Measurements from ENCODE around the gene OSTN.
"Not testable (repeated sequence)": the region's sequence is repeated elsewhere in the genome, so short reads cannot be mapped to it uniquely, and the experiment has no call there.

OSTN gene

GRCh38 chr3:191166368-191166767 lies 32.7 kb upstream of the OSTN start:
- no peak for DNase-seq
- Histone ChIP-seq H3K36me3 (no peaks in the 10 kb centered on the region), H3K4me3 (ENCODE audit: low read depth, low read length) (no peak overlapping the region), H3K27me3 (ENCODE audit: insufficient read depth, low read depth, severe bottlenecking) (no peaks in the 10 kb centered on the region), H3K9me3 (ENCODE audit: severe bottlenecking) (no peaks in the 10 kb centered on the region), H3K27ac (no peak overlapping the region)
- TF ChIP-seq, protein P1, sequence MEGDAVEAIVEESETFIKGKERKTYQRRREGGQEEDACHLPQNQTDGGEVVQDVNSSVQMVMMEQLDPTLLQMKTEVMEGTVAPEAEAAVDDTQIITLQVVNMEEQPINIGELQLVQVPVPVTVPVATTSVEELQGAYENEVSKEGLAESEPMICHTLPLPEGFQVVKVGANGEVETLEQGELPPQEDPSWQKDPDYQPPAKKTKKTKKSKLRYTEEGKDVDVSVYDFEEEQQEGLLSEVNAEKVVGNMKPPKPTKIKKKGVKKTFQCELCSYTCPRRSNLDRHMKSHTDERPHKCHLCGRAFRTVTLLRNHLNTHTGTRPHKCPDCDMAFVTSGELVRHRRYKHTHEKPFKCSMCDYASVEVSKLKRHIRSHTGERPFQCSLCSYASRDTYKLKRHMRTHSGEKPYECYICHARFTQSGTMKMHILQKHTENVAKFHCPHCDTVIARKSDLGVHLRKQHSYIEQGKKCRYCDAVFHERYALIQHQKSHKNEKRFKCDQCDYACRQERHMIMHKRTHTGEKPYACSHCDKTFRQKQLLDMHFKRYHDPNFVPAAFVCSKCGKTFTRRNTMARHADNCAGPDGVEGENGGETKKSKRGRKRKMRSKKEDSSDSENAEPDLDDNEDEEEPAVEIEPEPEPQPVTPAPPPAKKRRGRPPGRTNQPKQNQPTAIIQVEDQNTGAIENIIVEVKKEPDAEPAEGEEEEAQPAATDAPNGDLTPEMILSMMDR (IDR thresholded peaks at IDR 0.05; ENCODE audit: low read depth, low read length), result no peak

DNA sequence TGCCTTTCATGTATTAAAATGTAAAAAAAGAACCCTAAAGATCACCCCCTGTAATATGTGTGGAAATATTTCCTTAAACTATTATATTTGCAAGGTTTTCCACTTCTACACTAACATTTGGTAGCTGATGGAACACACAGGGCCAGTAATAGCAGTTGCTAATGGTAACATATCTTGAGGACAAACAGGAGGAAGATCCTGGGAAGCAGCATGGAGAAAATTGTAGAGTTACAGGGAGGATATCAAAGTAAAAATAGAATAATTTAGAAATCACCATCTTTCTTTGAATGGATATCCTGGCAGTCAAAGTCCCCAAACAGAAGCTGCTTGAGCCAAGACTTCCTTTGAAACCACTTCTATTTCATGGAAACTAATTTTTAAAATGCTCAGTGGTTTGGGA lies 29.5 kb upstream of the OSTN start:
- Histone ChIP-seq H3K27me3 (ENCODE audit: insufficient read depth, low read depth, severe bottlenecking) (no peaks in the 10 kb centered on the region), H3K36me3 (no peaks in the 10 kb centered on the region), H3K27ac (no peak overlapping the region), H3K9me3 (ENCODE audit: severe bottlenecking) (no peaks in the 10 kb centered on the region), H3K4me3 (ENCODE audit: low read depth, low read length) (no peak overlapping the region)
- no peak for DNase-seq
- TF ChIP-seq, protein P1 (IDR thresholded peaks at IDR 0.05; ENCODE audit: low read depth, low read length), result no peak

DNA sequence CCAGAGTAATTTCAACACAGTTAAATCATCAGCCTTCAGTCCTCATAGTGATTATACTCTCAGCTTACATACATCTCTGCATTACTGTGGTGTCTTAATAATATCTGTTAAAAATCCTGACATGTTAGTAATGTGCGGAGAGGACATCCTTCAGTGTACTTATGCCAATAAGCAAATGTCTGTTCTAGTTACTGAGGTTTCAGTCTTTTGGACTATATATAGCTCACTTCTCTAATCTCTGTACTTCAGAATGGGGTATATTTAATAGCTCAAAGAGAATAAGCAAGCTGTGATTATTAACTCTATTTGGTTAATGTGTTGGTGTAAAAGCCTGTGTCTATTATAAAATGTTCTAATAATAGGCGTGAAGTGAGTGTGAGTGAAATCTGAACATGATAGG lies 28.9 kb upstream of the OSTN start:
- H3K9me3 ChIP-seq (ENCODE audit: severe bottlenecking), result no peaks in the 10 kb centered on the region
- TF ChIP-seq, protein P1 (IDR thresholded peaks at IDR 0.05; ENCODE audit: low read depth, low read length), result no peak
- H3K27ac ChIP-seq, result no peak overlapping the region

DNA sequence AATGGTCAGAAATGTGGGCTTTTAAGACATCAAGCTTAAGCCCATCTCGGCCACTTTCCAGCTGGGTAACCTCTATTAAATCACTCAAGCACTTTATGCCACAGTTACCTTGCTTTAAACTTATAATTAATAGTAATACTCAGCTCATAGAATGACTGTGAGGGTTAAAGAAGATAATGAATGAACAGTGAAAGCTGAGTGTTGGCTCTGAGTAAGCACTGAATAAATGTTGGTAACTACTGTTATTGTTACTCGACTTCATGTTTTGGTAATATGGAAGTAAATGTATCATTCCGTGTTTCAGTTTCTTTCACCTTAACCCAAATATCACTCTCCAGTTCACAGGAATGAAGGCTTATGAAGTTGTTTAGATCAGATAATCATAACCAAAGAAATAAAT lies 23.9 kb upstream of the OSTN start:
- Histone ChIP-seq H3K4me3 (ENCODE audit: low read depth, low read length) (no peak overlapping the region), H3K27me3 (ENCODE audit: insufficient read depth, low read depth, severe bottlenecking) (no peaks in the 10 kb centered on the region), H3K27ac (no peak overlapping the region), H3K36me3 (no peaks in the 10 kb centered on the region), H3K9me3 (ENCODE audit: severe bottlenecking) (no peaks in the 10 kb centered on the region)
- DNase-seq, result no peak
- TF ChIP-seq, protein P1 (IDR thresholded peaks at IDR 0.05; ENCODE audit: low read depth, low read length), result no peak

More for the DNA sequence above, 28.9 kb upstream of the OSTN start:
- Histone ChIP-seq H3K4me3 (ENCODE audit: low read depth, low read length) (no peak overlapping the region), H3K36me3 (no peaks in the 10 kb centered on the region), H3K27me3 (ENCODE audit: insufficient read depth, low read depth, severe bottlenecking) (no peaks in the 10 kb centered on the region)
- DNase-seq, result no peak

- H3K36me3 ChIP-seq, result no peaks in the 10 kb centered on the region
- H3K27ac ChIP-seq, result no peak overlapping the region
- H3K4me3 ChIP-seq (ENCODE audit: low read depth, low read length), result no peak overlapping the region
- DNase-seq, result no peak
- TF ChIP-seq, protein P1 (IDR thresholded peaks at IDR 0.05; ENCODE audit: low read depth, low read length), result no peak
- no peaks in the 10 kb centered on the region for H3K27me3 ChIP-seq (ENCODE audit: insufficient read depth, low read depth, severe bottlenecking)
- H3K9me3 ChIP-seq (ENCODE audit: severe bottlenecking), result no peaks in the 10 kb centered on the region
These were observed 22.8 kb upstream of the OSTN start for GRCh38 chr3:191176038-191176785.

DNA sequence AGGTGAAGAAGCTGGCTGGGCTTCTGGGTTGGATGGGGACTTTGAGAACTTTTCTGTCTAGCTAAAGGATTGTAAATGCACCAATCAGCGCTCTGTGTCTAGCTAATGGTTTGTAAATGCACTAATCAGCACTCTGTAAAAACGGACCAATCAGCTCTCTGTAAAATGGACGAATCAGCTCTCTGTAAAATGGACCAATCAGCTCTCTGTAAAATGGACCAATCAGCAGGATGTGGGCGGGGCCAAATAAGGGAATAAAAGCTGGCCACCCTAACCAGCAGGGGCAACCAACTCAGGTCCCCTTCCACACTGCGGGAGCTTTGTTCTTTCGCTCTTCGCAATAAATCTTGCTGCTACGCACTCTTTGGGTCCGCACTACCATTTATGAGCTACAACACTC lies 13.7 kb upstream of the OSTN start:
- not testable (repeated sequence) for H3K27me3 ChIP-seq (ENCODE audit: insufficient read depth, low read depth, severe bottlenecking); H3K4me3 ChIP-seq (ENCODE audit: low read depth, low read length); DNase-seq; H3K9me3 ChIP-seq (ENCODE audit: severe bottlenecking); H3K27ac ChIP-seq; H3K36me3 ChIP-seq

- H3K4me3 ChIP-seq (ENCODE audit: low read depth, low read length); H3K9me3 ChIP-seq (ENCODE audit: severe bottlenecking); H3K36me3 ChIP-seq; DNase-seq; H3K27me3 ChIP-seq (ENCODE audit: insufficient read depth, low read depth, severe bottlenecking); H3K27ac ChIP-seq: not testable (repeated sequence)
These were observed 10.8 kb upstream of the OSTN start for GRCh38 chr3:191188246-191188645.

GRCh38 chr3:191192270-191192669 lies 6.8 kb upstream of the OSTN start:
- not testable (repeated sequence) for H3K9me3 ChIP-seq (ENCODE audit: severe bottlenecking); H3K27ac ChIP-seq; H3K27me3 ChIP-seq (ENCODE audit: insufficient read depth, low read depth, severe bottlenecking); H3K4me3 ChIP-seq (ENCODE audit: low read depth, low read length); DNase-seq; H3K36me3 ChIP-seq

Measured in WERI-Rb-1 (cell line).